ENCODE results near the gene SPEM1. TPM values are rescaled to one million over a fixed set of nuclear protein-coding genes. Genes with fewer than 3 reads are reported as not detected.

SPEM1 gene
- total and polyA plus RNA-seq, 2 of the 13 experiments (the other 11 are each of a cell fraction or from before 2014, with no cell fraction given), result not detected

- no peak for TF ChIP-seq HBP1 (CRISPR knock-in tag; IDR thresholded peaks at IDR 0.05; ENCODE audit: low read depth)
- TF ChIP-seq KDM1A (CRISPR knock-in tag; IDR thresholded peaks at IDR 0.05), result no peak
- TF ChIP-seq SAP130 (CRISPR knock-in tag; IDR thresholded peaks at IDR 0.05; ENCODE audit: low read depth), result peak; percentile 43
- no peak for TF ChIP-seq RNF2 (conservative IDR thresholded peaks at IDR 0.05; ENCODE audit: low read depth)
- no peak for TF ChIP-seq MATR3 (CRISPR knock-in tag; IDR thresholded peaks at IDR 0.05)
- no peak for TF ChIP-seq HNF4G (IDR thresholded peaks at IDR 0.05; ENCODE audit: borderline replicate concordance, low read depth, low read length)
- no peak; the same call in 1 of the 2 replicates for TF ChIP-seq HNF4G (CRISPR knock-in tag; IDR thresholded peaks at IDR 0.05; ENCODE audit: borderline replicate concordance, low read depth)
- TF ChIP-seq, protein P1, sequence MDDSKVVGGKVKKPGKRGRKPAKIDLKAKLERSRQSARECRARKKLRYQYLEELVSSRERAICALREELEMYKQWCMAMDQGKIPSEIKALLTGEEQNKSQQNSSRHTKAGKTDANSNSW (CRISPR knock-in tag; IDR thresholded peaks at IDR 0.05; ENCODE audit: borderline replicate concordance), result no peak
- no peak for TF ChIP-seq AKAP8 (CRISPR knock-in tag; IDR thresholded peaks at IDR 0.05)
- no peak for TF ChIP-seq NONO (IDR thresholded peaks at IDR 0.05)
- TF ChIP-seq NONO (CRISPR knock-in tag; conservative IDR thresholded peaks at IDR 0.05), result no peak
- peak; percentile 79 for TF ChIP-seq ZFX (CRISPR knock-in tag; IDR thresholded peaks at IDR 0.05; ENCODE audit: low read depth)
- TF ChIP-seq STAG1 (CRISPR knock-in tag; IDR thresholded peaks at IDR 0.05), result no peak
- TF ChIP-seq RERE (CRISPR knock-in tag; IDR thresholded peaks at IDR 0.05; ENCODE audit: low read depth), result no peak
- TF ChIP-seq YEATS4 (CRISPR knock-in tag; IDR thresholded peaks at IDR 0.05; ENCODE audit: borderline replicate concordance), result 0 out of 2 replicates have a peak, but pooled peaks have one; percentile 27
- no peak for TF ChIP-seq ZNF773 (CRISPR knock-in tag; IDR thresholded peaks at IDR 0.05; ENCODE audit: borderline replicate concordance)
- no peak for TF ChIP-seq BHLHE40 (IDR thresholded peaks at IDR 0.05; ENCODE audit: low read length)
- TF ChIP-seq, protein P2, sequence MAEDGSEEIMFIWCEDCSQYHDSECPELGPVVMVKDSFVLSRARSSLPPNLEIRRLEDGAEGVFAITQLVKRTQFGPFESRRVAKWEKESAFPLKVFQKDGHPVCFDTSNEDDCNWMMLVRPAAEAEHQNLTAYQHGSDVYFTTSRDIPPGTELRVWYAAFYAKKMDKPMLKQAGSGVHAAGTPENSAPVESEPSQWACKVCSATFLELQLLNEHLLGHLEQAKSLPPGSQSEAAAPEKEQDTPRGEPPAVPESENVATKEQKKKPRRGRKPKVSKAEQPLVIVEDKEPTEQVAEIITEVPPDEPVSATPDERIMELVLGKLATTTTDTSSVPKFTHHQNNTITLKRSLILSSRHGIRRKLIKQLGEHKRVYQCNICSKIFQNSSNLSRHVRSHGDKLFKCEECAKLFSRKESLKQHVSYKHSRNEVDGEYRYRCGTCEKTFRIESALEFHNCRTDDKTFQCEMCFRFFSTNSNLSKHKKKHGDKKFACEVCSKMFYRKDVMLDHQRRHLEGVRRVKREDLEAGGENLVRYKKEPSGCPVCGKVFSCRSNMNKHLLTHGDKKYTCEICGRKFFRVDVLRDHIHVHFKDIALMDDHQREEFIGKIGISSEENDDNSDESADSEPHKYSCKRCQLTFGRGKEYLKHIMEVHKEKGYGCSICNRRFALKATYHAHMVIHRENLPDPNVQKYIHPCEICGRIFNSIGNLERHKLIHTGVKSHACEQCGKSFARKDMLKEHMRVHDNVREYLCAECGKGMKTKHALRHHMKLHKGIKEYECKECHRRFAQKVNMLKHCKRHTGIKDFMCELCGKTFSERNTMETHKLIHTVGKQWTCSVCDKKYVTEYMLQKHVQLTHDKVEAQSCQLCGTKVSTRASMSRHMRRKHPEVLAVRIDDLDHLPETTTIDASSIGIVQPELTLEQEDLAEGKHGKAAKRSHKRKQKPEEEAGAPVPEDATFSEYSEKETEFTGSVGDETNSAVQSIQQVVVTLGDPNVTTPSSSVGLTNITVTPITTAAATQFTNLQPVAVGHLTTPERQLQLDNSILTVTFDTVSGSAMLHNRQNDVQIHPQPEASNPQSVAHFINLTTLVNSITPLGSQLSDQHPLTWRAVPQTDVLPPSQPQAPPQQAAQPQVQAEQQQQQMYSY (CRISPR knock-in tag; IDR thresholded peaks at IDR 0.05), result no peak
- TF ChIP-seq CBFB (CRISPR knock-in tag; IDR thresholded peaks at IDR 0.05), result no peak
- no peak for TF ChIP-seq ZNF7 (CRISPR knock-in tag; IDR thresholded peaks at IDR 0.05)
- no peak for TF ChIP-seq JUN (CRISPR knock-in tag; IDR thresholded peaks at IDR 0.05)
Observed at GRCh38 chr17:7380855-7381683, 39.1 kb upstream of the SPEM1 start, which contains the start of gene TNK1 (continued).
